GM19452 (cell line): ENCODE results near the gene CYTH3.
"Not testable (repeated sequence)": the region's sequence is repeated elsewhere in the genome, so short reads cannot be mapped to it uniquely, and the experiment has no call there.

Experiments
- ATAC-seq: cut with Tn5 transposase; IDR thresholded peaks from one replicate; pipeline ENCODE4 v1.9.1; 2021; ENCODE audit not compliant: unreplicated experiment

The CYTH3 gene

GRCh38 chr7:6232534-6232933, 39.9 kb downstream of the CYTH3 start:
- ATAC-seq: no peak

- no peak for ATAC-seq
Measured at GRCh38 chr7:6232116-6232515, 40.3 kb downstream of the CYTH3 start.

- ATAC-seq: no peak
Measured at GRCh38 chr7:6231184-6231583, 41.2 kb downstream of the CYTH3 start.

GRCh38 chr7:6229284-6229683, 43.1 kb downstream of the CYTH3 start:
- ATAC-seq: not testable (repeated sequence)

GRCh38 chr7:6228361-6229229, 43.8 kb downstream of the CYTH3 start:
- ATAC-seq: no peak

GRCh38 chr7:6227294-6227846, 45.1 kb downstream of the CYTH3 start:
- ATAC-seq: no peak

- no peak for ATAC-seq
Measured at GRCh38 chr7:6226194-6226799, 46.1 kb downstream of the CYTH3 start.

- not testable (repeated sequence) for ATAC-seq
Measured at GRCh38 chr7:6223411-6223810, 49.0 kb downstream of the CYTH3 start.

- ATAC-seq: not testable (repeated sequence)
Measured at GRCh38 chr7:6223010-6223409, 49.4 kb downstream of the CYTH3 start.

- no peak for ATAC-seq
Measured at GRCh38 chr7:6221340-6222319, 50.8 kb downstream of the CYTH3 start.

- ATAC-seq: no peak
Measured at GRCh38 chr7:6218329-6218728, 54.1 kb downstream of the CYTH3 start.

GRCh38 chr7:6212008-6212407, 60.4 kb downstream of the CYTH3 start:
- ATAC-seq: no peak

- no peak for ATAC-seq
Measured at GRCh38 chr7:6210621-6211372, 61.6 kb downstream of the CYTH3 start.

GRCh38 chr7:6209340-6209739, 63.1 kb downstream of the CYTH3 start:
- ATAC-seq: no peak

- ATAC-seq: no peak
Measured at GRCh38 chr7:6208573-6209328, 63.7 kb downstream of the CYTH3 start.

- ATAC-seq: no peak
Measured at GRCh38 chr7:6205971-6206660, 66.3 kb downstream of the CYTH3 start.

- ATAC-seq: no peak
Measured at GRCh38 chr7:6203381-6203780, 69.0 kb downstream of the CYTH3 start.

- no peak for ATAC-seq
Measured at GRCh38 chr7:6202117-6202516, 70.3 kb downstream of the CYTH3 start.

GRCh38 chr7:6200971-6201370, 71.5 kb downstream of the CYTH3 start:
- ATAC-seq: no peak
